ENCODE data around the gene EML3. TPM values are rescaled to one million over a fixed set of nuclear protein-coding genes. Genes with fewer than 3 reads are reported as not detected.
"Not testable (repeated sequence)": the region's sequence is repeated elsewhere in the genome, so short reads cannot be mapped to it uniquely, and the experiment has no call there.

The EML3 gene
- total RNA-seq, 1 experiment from 2014 or later, result 43.7 TPM

GRCh38 chr11:62560566-62561103, 51.9 kb downstream of the EML3 start:
- H3K4me3 Mint-ChIP-seq (ENCODE audit: unreplicated experiment), result peak overlapping the region; percentile 54
- CTCF ChIA-PET, result interaction anchor here (0.5 to 6.9 kb wide), 32 partner anchors 9 to 1121 kb away, joined by 3 to 225 read pairs (median 4); partner anchors contain the start of genes AHNAK, RTN3 and TUT1
- H3K27me3 Mint-ChIP-seq (ENCODE audit: insufficient read depth, unreplicated experiment), result no peaks in the 10 kb centered on the region
- peak; percentile 98 for DNase-seq (ENCODE audit: unreplicated experiment)
- peaks cover 46% of the 10 kb centered on the region for H3K4me1 Mint-ChIP-seq (ENCODE audit: insufficient read depth, unreplicated experiment)
- no peaks in the 10 kb centered on the region for H3K9me3 Mint-ChIP-seq (ENCODE audit: unreplicated experiment)
- intact Hi-C loops (cut with micrococcal nuclease), result loop anchor here (1.0 kb wide), 5 partner anchors 12 to 165 kb away; no protein-coding TSS in a partner anchor
- POLR2A ChIA-PET, result interaction anchor here (0.5 to 13.5 kb wide), 33 partner anchors 8 to 321 kb away, joined by 3 to 599 read pairs (median 6); partner anchors contain the start of genes AHNAK, C11orf98, CSKMT and EEF1G
- peaks cover 90% of the 10 kb centered on the region for H3K36me3 Mint-ChIP-seq (ENCODE audit: insufficient read depth, unreplicated experiment)
- TF ChIP-seq, protein P1, sequence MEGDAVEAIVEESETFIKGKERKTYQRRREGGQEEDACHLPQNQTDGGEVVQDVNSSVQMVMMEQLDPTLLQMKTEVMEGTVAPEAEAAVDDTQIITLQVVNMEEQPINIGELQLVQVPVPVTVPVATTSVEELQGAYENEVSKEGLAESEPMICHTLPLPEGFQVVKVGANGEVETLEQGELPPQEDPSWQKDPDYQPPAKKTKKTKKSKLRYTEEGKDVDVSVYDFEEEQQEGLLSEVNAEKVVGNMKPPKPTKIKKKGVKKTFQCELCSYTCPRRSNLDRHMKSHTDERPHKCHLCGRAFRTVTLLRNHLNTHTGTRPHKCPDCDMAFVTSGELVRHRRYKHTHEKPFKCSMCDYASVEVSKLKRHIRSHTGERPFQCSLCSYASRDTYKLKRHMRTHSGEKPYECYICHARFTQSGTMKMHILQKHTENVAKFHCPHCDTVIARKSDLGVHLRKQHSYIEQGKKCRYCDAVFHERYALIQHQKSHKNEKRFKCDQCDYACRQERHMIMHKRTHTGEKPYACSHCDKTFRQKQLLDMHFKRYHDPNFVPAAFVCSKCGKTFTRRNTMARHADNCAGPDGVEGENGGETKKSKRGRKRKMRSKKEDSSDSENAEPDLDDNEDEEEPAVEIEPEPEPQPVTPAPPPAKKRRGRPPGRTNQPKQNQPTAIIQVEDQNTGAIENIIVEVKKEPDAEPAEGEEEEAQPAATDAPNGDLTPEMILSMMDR (IDR thresholded peaks at IDR 0.05; ENCODE audit: unreplicated experiment), result peak; percentile 86
- no TSS peak for BruUV-seq (replicated peaks)
- H3K27ac Mint-ChIP-seq (ENCODE audit: low read depth, unreplicated experiment), result peak overlapping the region; percentile 72

DNA sequence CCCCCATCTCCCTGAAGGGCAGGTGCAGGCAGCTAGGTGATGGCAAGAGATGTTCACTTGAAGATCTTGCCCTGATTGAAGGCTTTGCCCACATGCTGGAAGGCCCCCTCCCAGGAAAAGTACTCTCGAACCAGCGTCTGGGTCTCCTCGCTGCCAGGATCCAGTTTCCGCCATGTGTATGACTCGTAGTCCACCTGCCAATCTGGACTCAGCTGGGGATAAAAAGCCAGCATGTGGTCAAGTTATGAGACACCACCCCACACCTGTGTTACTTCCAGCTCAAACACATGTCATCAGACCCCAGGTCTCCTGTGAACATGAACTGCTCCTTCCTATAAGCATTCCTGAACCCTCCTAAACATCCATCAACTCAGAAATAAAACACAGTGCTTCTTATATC, 52.9 kb downstream of the EML3 start:
- TSS peak; percentile 100 for BruUV-seq (replicated peaks)
- not testable (repeated sequence) for H3K9me3 Mint-ChIP-seq (ENCODE audit: unreplicated experiment); H3K27me3 Mint-ChIP-seq (ENCODE audit: insufficient read depth, unreplicated experiment); H3K4me3 Mint-ChIP-seq (ENCODE audit: unreplicated experiment); DNase-seq (ENCODE audit: unreplicated experiment)
- peaks cover 79% of the 10 kb centered on the region for H3K36me3 Mint-ChIP-seq (ENCODE audit: insufficient read depth, unreplicated experiment)
- peaks cover 50% of the 10 kb centered on the region for H3K4me1 Mint-ChIP-seq (ENCODE audit: insufficient read depth, unreplicated experiment)
- ChIA-PET POLR2A (interaction anchor here (1.0 to 13.5 kb wide), 16 partner anchors 9 to 322 kb away, joined by 3 to 599 read pairs (median 10); partner anchors contain the start of genes AHNAK, EEF1G, LBHD1 and SLC3A2), CTCF (interaction anchor here (0.6 to 6.9 kb wide), 15 partner anchors 11 to 1109 kb away, joined by 3 to 225 read pairs (median 5); partner anchors contain the start of gene AHNAK)
- H3K27ac Mint-ChIP-seq (ENCODE audit: low read depth, unreplicated experiment), result peak overlapping the region; percentile 72
- intact Hi-C loops (cut with micrococcal nuclease), result loop anchor here (1.0 kb wide), 5 partner anchors 11 to 164 kb away; no protein-coding TSS in a partner anchor

DNA sequence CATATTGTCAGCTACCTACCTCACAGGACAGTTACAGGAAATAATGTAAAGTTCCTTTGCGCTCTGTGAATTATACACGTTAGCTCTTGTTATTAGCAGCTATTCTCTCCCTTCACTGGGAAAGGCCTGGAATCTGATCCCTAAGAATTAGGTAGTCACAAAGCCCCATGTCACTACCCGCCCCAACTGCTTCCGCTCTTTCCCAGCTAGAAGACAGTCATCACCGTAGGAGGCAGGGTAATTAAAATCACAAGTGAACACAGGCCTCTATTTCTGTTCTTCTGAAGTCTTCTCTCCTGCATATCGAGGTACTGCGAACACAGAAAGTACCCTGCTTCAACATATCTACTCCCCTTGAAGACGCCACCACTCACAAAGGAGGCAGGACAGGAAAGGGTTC, 53.4 kb downstream of the EML3 start:
- no peak overlapping the region for H3K4me3 Mint-ChIP-seq (ENCODE audit: unreplicated experiment)
- no peak for DNase-seq (ENCODE audit: unreplicated experiment)
- BruUV-seq (replicated peaks), result no TSS peak
- CTCF ChIA-PET, result interaction anchor here (0.6 to 6.9 kb wide), 13 partner anchors 11 to 227 kb away, joined by 3 to 225 read pairs (median 4); partner anchors contain the start of gene AHNAK
- TF ChIP-seq, protein P1 (IDR thresholded peaks at IDR 0.05; ENCODE audit: unreplicated experiment), result no peak
- intact Hi-C loops (cut with micrococcal nuclease), result no loop called here
- H3K27ac Mint-ChIP-seq (ENCODE audit: low read depth, unreplicated experiment), result peak overlapping the region; percentile 72
- H3K36me3 Mint-ChIP-seq (ENCODE audit: insufficient read depth, unreplicated experiment), result peaks cover 75% of the 10 kb centered on the region
- POLR2A ChIA-PET, result interaction anchor here (0.6 to 13.5 kb wide), 10 partner anchors 9 to 297 kb away, joined by 3 to 599 read pairs (median 12); partner anchors contain the start of genes AHNAK, LBHD1, TUT1 and UQCC3
- H3K9me3 Mint-ChIP-seq (ENCODE audit: unreplicated experiment), result no peaks in the 10 kb centered on the region
- no peaks in the 10 kb centered on the region for H3K27me3 Mint-ChIP-seq (ENCODE audit: insufficient read depth, unreplicated experiment)
- H3K4me1 Mint-ChIP-seq (ENCODE audit: insufficient read depth, unreplicated experiment), result peaks cover 55% of the 10 kb centered on the region

GRCh38 chr11:62558669-62559068, 53.9 kb downstream of the EML3 start:
- DNase-seq (ENCODE audit: unreplicated experiment), result no peak
- CTCF ChIA-PET, result interaction anchor here (0.7 to 6.9 kb wide), 11 partner anchors 16 to 227 kb away, joined by 3 to 225 read pairs (median 4); partner anchors contain the start of gene AHNAK
- TF ChIP-seq, protein P1 (IDR thresholded peaks at IDR 0.05; ENCODE audit: unreplicated experiment), result no peak
- Mint-ChIP-seq H3K9me3 (ENCODE audit: unreplicated experiment) (no peaks in the 10 kb centered on the region), H3K4me1 (ENCODE audit: insufficient read depth, unreplicated experiment) (peaks cover 60% of the 10 kb centered on the region), H3K4me3 (ENCODE audit: unreplicated experiment) (no peak overlapping the region), H3K27ac (ENCODE audit: low read depth, unreplicated experiment) (no peak overlapping the region), H3K36me3 (ENCODE audit: insufficient read depth, unreplicated experiment) (peaks cover 70% of the 10 kb centered on the region), H3K27me3 (ENCODE audit: insufficient read depth, unreplicated experiment) (no peaks in the 10 kb centered on the region)
- no TSS peak for BruUV-seq (replicated peaks)
- intact Hi-C loops (cut with micrococcal nuclease), result no loop called here
- POLR2A ChIA-PET, result interaction anchor here (0.6 to 13.5 kb wide), 6 partner anchors 13 to 164 kb away, joined by 3 to 599 read pairs (median 18); partner anchors contain the start of genes AHNAK and TUT1
